H9 (cell line): ENCODE results near the gene PXDN. TPM values are rescaled to one million over a fixed set of nuclear protein-coding genes. Genes with fewer than 3 reads are reported as not detected.

Source experiments
- DNase-seq: peaks from one replicate; pipeline ENCODE4 v3.0.0-alpha.2; 2017
- H2AFZ ChIP-seq: one replicate; pipeline ENCODE4 v1.6.1; 2013; ENCODE audit warnings: mild to moderate bottlenecking, low read length, control low read depth, moderate library complexity
- H2AK5ac ChIP-seq: 2 replicates; pipeline ENCODE4 v1.6.1; 2013; ENCODE audit warnings: low read length, control low read depth, mixed read lengths; ENCODE audit not compliant: insufficient read length
- H2BK120ac ChIP-seq: one replicate; pipeline ENCODE4 v1.6.1; 2013; ENCODE audit warnings: low read depth, mild to moderate bottlenecking, low read length, control low read depth, inconsistent platforms; ENCODE audit not compliant: poor library complexity, severe bottlenecking
- H2BK12ac ChIP-seq: 2 replicates; pipeline ENCODE4 v1.6.1; 2013; ENCODE audit warnings: low read length, control low read depth, mixed read lengths, low read depth; ENCODE audit not compliant: insufficient read length
- H2BK15ac ChIP-seq: 2 replicates; pipeline ENCODE4 v1.6.1; 2013; ENCODE audit warnings: low read depth, low read length, control low read depth
- H2BK20ac ChIP-seq: one replicate; pipeline ENCODE4 v1.6.1; 2013; ENCODE audit warnings: low read depth, mild to moderate bottlenecking, low read length, control low read depth, inconsistent platforms; ENCODE audit not compliant: poor library complexity, severe bottlenecking
- H2BK5ac ChIP-seq: 2 replicates; pipeline ENCODE4 v1.6.1; 2013; ENCODE audit warnings: low read length, control low read depth, mixed read lengths; ENCODE audit not compliant: insufficient read length
- H3K14ac ChIP-seq: 2 replicates; pipeline ENCODE4 v1.6.1; 2013; ENCODE audit warnings: low read length, control low read depth; ENCODE audit not compliant: insufficient read depth
- H3K18ac ChIP-seq: 2 replicates; pipeline ENCODE4 v1.6.1; 2013; ENCODE audit warnings: low read depth, mild to moderate bottlenecking, mixed read lengths, low read length, control low read depth; ENCODE audit not compliant: insufficient read length
- H3K23ac ChIP-seq: 2 replicates; pipeline ENCODE4 v1.6.1; 2013; ENCODE audit warnings: low read length, control low read depth, mixed read lengths, low read depth; ENCODE audit not compliant: insufficient read length
- H3K23me2 ChIP-seq: 2 replicates; pipeline ENCODE4 v1.6.1; 2013; ENCODE audit warnings: low read depth, mild to moderate bottlenecking, mixed read lengths, low read length, control low read depth; ENCODE audit not compliant: insufficient read length, poor library complexity, severe bottlenecking
- H3K27ac ChIP-seq: 2 replicates; pipeline ENCODE4 v1.5.1; 2013; ENCODE audit warnings: low read length, control low read depth, mixed read lengths, low read depth; ENCODE audit not compliant: insufficient read length
- H3K27me3 ChIP-seq: 2 replicates; pipeline ENCODE4 v1.6.1; 2013; ENCODE audit warnings: low read length, control low read depth, inconsistent platforms; ENCODE audit not compliant: insufficient read depth
- H3K4ac ChIP-seq: 2 replicates; pipeline ENCODE4 v1.6.1; 2013; ENCODE audit warnings: low read depth, mild to moderate bottlenecking, control low read depth, inconsistent platforms, low read length, moderate library complexity
- H3K4me1 ChIP-seq: 2 replicates; pipeline ENCODE4 v1.6.1; 2013; ENCODE audit warnings: low read length, control low read depth, inconsistent platforms; ENCODE audit not compliant: insufficient read depth
- H3K4me2 ChIP-seq: 2 replicates; pipeline ENCODE4 v1.6.1; 2013; ENCODE audit warnings: low read length, control low read depth, mixed read lengths; ENCODE audit not compliant: insufficient read length, insufficient read depth
- H3K56ac ChIP-seq: 2 replicates; pipeline ENCODE4 v1.6.1; 2013; ENCODE audit warnings: low read depth, mild to moderate bottlenecking, mixed read lengths, low read length, control low read depth; ENCODE audit not compliant: insufficient read length
- H3K79me1 ChIP-seq: 2 replicates; pipeline ENCODE4 v1.6.1; 2013; ENCODE audit warnings: low read depth, mild to moderate bottlenecking, moderate library complexity, low read length, control low read depth, inconsistent platforms; ENCODE audit not compliant: insufficient read depth, poor library complexity, severe bottlenecking
- H3K79me2 ChIP-seq: 2 replicates; pipeline ENCODE4 v1.6.1; 2013; ENCODE audit warnings: low read length, control low read depth, inconsistent platforms; ENCODE audit not compliant: insufficient read depth
- H3K9ac ChIP-seq: 2 replicates; pipeline ENCODE4 v1.6.1; 2013; ENCODE audit warnings: low read length, control low read depth, mixed read lengths; ENCODE audit not compliant: insufficient read length; ENCODE audit errors: extremely low read depth
- H3K9me3 ChIP-seq: one replicate; pipeline ENCODE4 v1.6.1; 2013; ENCODE audit warnings: low read depth, low read length, inconsistent platforms; ENCODE audit not compliant: control insufficient read depth
- H3T11ph ChIP-seq: one replicate; pipeline ENCODE4 v1.6.1; 2013; ENCODE audit warnings: mild to moderate bottlenecking, low read length, control low read depth, inconsistent platforms
- H4K20me1 ChIP-seq: one replicate; pipeline ENCODE4 v1.6.1; 2013; ENCODE audit not compliant: control insufficient read depth, insufficient read length, insufficient read depth
- H4K5ac ChIP-seq: 2 replicates; pipeline ENCODE4 v1.6.1; 2013; ENCODE audit warnings: low read depth, mild to moderate bottlenecking, mixed read lengths, low read length, control low read depth; ENCODE audit not compliant: insufficient read length
- H4K8ac ChIP-seq: replicated peaks from 2 replicates; pipeline ENCODE4 v1.6.1; 2013; ENCODE audit warnings: low read length, control low read depth, mixed read lengths, low read depth; ENCODE audit not compliant: insufficient read length
- H4K91ac ChIP-seq: 2 replicates; pipeline ENCODE4 v1.6.1; 2013; ENCODE audit warnings: low read depth, mild to moderate bottlenecking, moderate library complexity, mixed read lengths, low read length, control low read depth; ENCODE audit not compliant: insufficient read length
- H3K27ac Mint-ChIP-seq, 3 experiments: 2 replicates in 2 of 3; 3 replicates in 1 of 3; pipeline ENCODE4 v1.8.0; 2020 to 2021; ENCODE audit warnings: mixed read lengths in 3 of 3, mild to moderate bottlenecking in 1 of 3, moderate library complexity in 1 of 3
- H3K27me3 Mint-ChIP-seq: 2 replicates; pipeline ENCODE4 v1.8.0; 2021; ENCODE audit warnings: low read depth, mild to moderate bottlenecking, moderate library complexity, mixed read lengths
- H3K36me3 Mint-ChIP-seq, 3 experiments: 2 replicates in 2 of 3; 3 replicates in 1 of 3; pipeline ENCODE4 v1.8.0; 2020 to 2021; ENCODE audit warnings: low read depth in 3 of 3, mixed read lengths in 3 of 3; ENCODE audit not compliant: insufficient read depth in 1 of 3
- H3K4me1 Mint-ChIP-seq, 2 experiments: 2 replicates each; pipeline ENCODE4 v1.8.0; 2020; ENCODE audit warnings: mixed read lengths in 2 of 2
- H3K4me3 Mint-ChIP-seq, 2 experiments: 2 replicates in 1 of 2; 3 replicates in 1 of 2; pipeline ENCODE4 v1.8.0; 2020 to 2021; ENCODE audit warnings: mild to moderate bottlenecking in 2 of 2, mixed read lengths in 2 of 2, moderate library complexity in 1 of 2
- H3K9me3 Mint-ChIP-seq, 2 experiments: 2 replicates in 1 of 2; 3 replicates in 1 of 2; pipeline ENCODE4 v1.8.0; 2020; ENCODE audit warnings: mild to moderate bottlenecking in 2 of 2, mixed read lengths in 2 of 2, moderate library complexity in 1 of 2
- CTCF ChIP-seq: fragments of 200-600 bp; sonication (generic); conservative IDR thresholded peaks from 3 replicates; pipeline ENCODE4 v1.8.0; 2021; ENCODE audit warnings: antibody characterized with exemption, mild to moderate bottlenecking
- WGBS: extraction: QIAGEN DNeasy Blood & Tissue Kit; methylation state at CpG from one replicate; pipeline ENCODE4 v1.1.7; 2013; ENCODE audit warnings: missing lambda C conversion rate, low lambda C conversion rate, mixed read lengths; ENCODE audit not compliant: insufficient read length; ENCODE audit errors: extremely low coverage; 5-methylcytosine and 5-hydroxymethylcytosine counted together
- total RNA-seq: library from RNA; stranded (reverse); gene quantifications from 2 replicates; pipeline ENCODE4 v1.2.1, GENCODE V29; 2021

Gene PXDN
- total RNA-seq, 1 experiment from 2014 or later = 146 TPM

GRCh38 chr2:1784986-1785617, 40.8 kb upstream of the PXDN start:
- H3K27me3 Mint-ChIP-seq = peaks cover 4% of the 10 kb centered on the region; the same call in 1 of the 2 replicates
- H3K56ac ChIP-seq = no peak overlapping the region
- no peaks in the 10 kb centered on the region for H3K79me1 ChIP-seq
- H3K4me2 ChIP-seq = no peak overlapping the region
- no peaks in the 10 kb centered on the region for H3K9me3 ChIP-seq
- H3K9me3 Mint-ChIP-seq = no peaks in the 10 kb centered on the region
- no peak for TF ChIP-seq CTCF
- no peaks in the 10 kb centered on the region for H3K27me3 ChIP-seq
- H4K8ac ChIP-seq = no peak overlapping the region
- H3K23me2 ChIP-seq = no peaks in the 10 kb centered on the region
- no CpG with 5 or more reads among the region's 19 CpGs for WGBS
- no peak for DNase-seq
- no peak overlapping the region for H4K5ac ChIP-seq
- H3K27ac Mint-ChIP-seq = no peak overlapping the region
- no peak overlapping the region for H3K9ac ChIP-seq
- H3K14ac ChIP-seq = no peak overlapping the region
- H3K23ac ChIP-seq = no peak overlapping the region
- H2BK20ac ChIP-seq = no peak overlapping the region
- H3K79me2 ChIP-seq = no peaks in the 10 kb centered on the region
- H3K4ac ChIP-seq = no peak overlapping the region
- H3K18ac ChIP-seq = no peak overlapping the region
- no peak overlapping the region for H2BK12ac ChIP-seq
- H3T11ph ChIP-seq = no peak overlapping the region
- no peak overlapping the region for H3K4me3 Mint-ChIP-seq
- no peak overlapping the region for H2BK5ac ChIP-seq
- H2AK5ac ChIP-seq = no peak overlapping the region
- H4K91ac ChIP-seq = no peak overlapping the region
- H3K27ac ChIP-seq = no peak overlapping the region
- no peak overlapping the region for H2BK120ac ChIP-seq
- H4K20me1 ChIP-seq = no peaks in the 10 kb centered on the region
- H3K36me3 Mint-ChIP-seq = no peaks in the 10 kb centered on the region
- peaks cover 15 to 31% of the 10 kb centered on the region in 2 experiments for H3K4me1 Mint-ChIP-seq
- no peak overlapping the region for H2AFZ ChIP-seq
- H3K4me1 ChIP-seq = no peaks in the 10 kb centered on the region; the same call in 1 of the 2 replicates
- no peak overlapping the region for H2BK15ac ChIP-seq
